DOHH2 (cell line): ENCODE data around the gene CES2.
"Not testable (repeated sequence)": the region's sequence is repeated elsewhere in the genome, so short reads cannot be mapped to it uniquely, and the experiment has no call there.

ENCODE experiments used
- H3F3A ChIP-seq: fragments of 200-600 bp; sonication (generic), shearing (Covaris generic); 2 replicates; pipeline ENCODE4 v1.6.0; 2016; ENCODE audit warnings: antibody characterized with exemption, mild to moderate bottlenecking; ENCODE audit not compliant: control insufficient read depth, insufficient read depth
- H3K27ac ChIP-seq: fragments of 200-600 bp; sonication (generic); 2 replicates; pipeline ENCODE4 v1.5.1; 2014; ENCODE audit warnings: low read depth, mild to moderate bottlenecking, low read length, moderate library complexity
- H3K27me3 ChIP-seq: fragments of 200-600 bp; sonication (generic); 2 replicates; pipeline ENCODE4 v1.6.1; 2014; ENCODE audit warnings: mild to moderate bottlenecking, low read length, mixed read lengths; ENCODE audit not compliant: control insufficient read depth
- H3K36me3 ChIP-seq: fragments of 200-600 bp; sonication (generic); 2 replicates; pipeline ENCODE4 v1.6.1; 2014; ENCODE audit warnings: mild to moderate bottlenecking, low read length, moderate library complexity, mixed read lengths; ENCODE audit not compliant: control insufficient read depth
- H3K4me1 ChIP-seq: fragments of 200-600 bp; sonication (generic); 2 replicates; pipeline ENCODE4 v1.6.1; 2014; ENCODE audit warnings: mild to moderate bottlenecking, low read length, mixed read lengths; ENCODE audit not compliant: control insufficient read depth
- H3K4me2 ChIP-seq: fragments of 200-600 bp; sonication (generic); 2 replicates; pipeline ENCODE4 v1.6.0; 2014; ENCODE audit warnings: mild to moderate bottlenecking, low read length, moderate library complexity
- H3K4me3 ChIP-seq: fragments of 200-600 bp; sonication (generic); 2 replicates; pipeline ENCODE4 v1.5.1; 2014; ENCODE audit warnings: mild to moderate bottlenecking, low read length, mixed read lengths
- H3K79me2 ChIP-seq: fragments of 200-600 bp; sonication (generic); 2 replicates; pipeline ENCODE4 v1.6.1; 2014; ENCODE audit warnings: mild to moderate bottlenecking, low read length, mixed read lengths; ENCODE audit not compliant: control insufficient read depth
- H3K9me2 ChIP-seq: fragments of 200-600 bp; sonication (generic); replicated peaks from 2 replicates; pipeline ENCODE4 v1.6.1; 2014; ENCODE audit warnings: mild to moderate bottlenecking, low read length, mixed read lengths; ENCODE audit not compliant: control insufficient read depth
- H3K9me3 ChIP-seq: fragments of 200-600 bp; sonication (generic); 2 replicates; pipeline ENCODE4 v1.6.1; 2014; ENCODE audit warnings: antibody characterized with exemption, low read length, mixed read lengths; ENCODE audit not compliant: control insufficient read depth, insufficient read depth
- H4K20me1 ChIP-seq: fragments of 200-600 bp; sonication (generic); 2 replicates; pipeline ENCODE4 v1.6.0; 2014; ENCODE audit warnings: low read depth, mild to moderate bottlenecking, antibody characterized with exemption, low read length, moderate library complexity; ENCODE audit not compliant: control insufficient read depth, insufficient read depth
- CTCF ChIP-seq: fragments of 200-600 bp; sonication (generic); IDR thresholded peaks from one replicate; pipeline ENCODE4 v1.5.1; 2014; ENCODE audit warnings: antibody characterized with exemption, mild to moderate bottlenecking, low read depth, low read length; ENCODE audit not compliant: poor library complexity, severe bottlenecking
- EZH2phosphoT487 ChIP-seq: fragments of 200-600 bp; sonication (generic); IDR thresholded peaks from 2 replicates; pipeline ENCODE4 v1.6.1; 2017; ENCODE audit warnings: borderline replicate concordance, mild to moderate bottlenecking, antibody characterized with exemption, low read length, moderate library complexity, mixed read lengths

The CES2 gene

GRCh38 chr16:66942981-66943380, 7.7 kb downstream of the CES2 start:
- no peaks in the 10 kb centered on the region for H3K9me2 ChIP-seq
- peaks cover 7% of the 10 kb centered on the region for H3K27me3 ChIP-seq
- H3K27ac ChIP-seq: no peak overlapping the region
- H3K9me3 ChIP-seq: no peaks in the 10 kb centered on the region
- no peaks in the 10 kb centered on the region for H3F3A ChIP-seq
- peaks cover 41% of the 10 kb centered on the region for H3K36me3 ChIP-seq
- no peaks in the 10 kb centered on the region for H4K20me1 ChIP-seq
- H3K4me2 ChIP-seq: no peak overlapping the region
- H3K4me3 ChIP-seq: no peak overlapping the region
- H3K79me2 ChIP-seq: no peaks in the 10 kb centered on the region
- TF ChIP-seq CTCF (no peak), EZH2phosphoT487 (no peak)
- H3K4me1 ChIP-seq: peaks cover 10% of the 10 kb centered on the region

- H3K27me3 ChIP-seq: peaks cover 13% of the 10 kb centered on the region
- H3K4me1 ChIP-seq: peaks cover 16% of the 10 kb centered on the region
- H3K4me2 ChIP-seq: no peak overlapping the region
- H3F3A ChIP-seq: no peaks in the 10 kb centered on the region
- no peaks in the 10 kb centered on the region for H3K9me3 ChIP-seq
- no peak overlapping the region for H3K4me3 ChIP-seq
- H3K9me2 ChIP-seq: no peaks in the 10 kb centered on the region
- H3K27ac ChIP-seq: no peak overlapping the region
- no peak for TF ChIP-seq CTCF
- no peak for TF ChIP-seq EZH2phosphoT487
- no peaks in the 10 kb centered on the region for H4K20me1 ChIP-seq
- no peaks in the 10 kb centered on the region for H3K79me2 ChIP-seq
- peaks cover 38% of the 10 kb centered on the region for H3K36me3 ChIP-seq
Observed at GRCh38 chr16:66943426-66944053, 8.2 kb downstream of the CES2 start.

- Histone ChIP-seq H4K20me1 (no peaks in the 10 kb centered on the region), H3K79me2 (no peaks in the 10 kb centered on the region), H3F3A (no peaks in the 10 kb centered on the region), H3K4me3 (no peak overlapping the region), H3K36me3 (peaks cover 37% of the 10 kb centered on the region), H3K27me3 (peaks cover 18% of the 10 kb centered on the region), H3K4me1 (peaks cover 18% of the 10 kb centered on the region), H3K4me2 (no peak overlapping the region), H3K9me3 (no peaks in the 10 kb centered on the region), H3K27ac (no peak overlapping the region), H3K9me2 (no peaks in the 10 kb centered on the region)
- TF ChIP-seq CTCF (no peak), EZH2phosphoT487 (no peak)
Observed at GRCh38 chr16:66944054-66944441, 8.7 kb downstream of the CES2 start.

DNA sequence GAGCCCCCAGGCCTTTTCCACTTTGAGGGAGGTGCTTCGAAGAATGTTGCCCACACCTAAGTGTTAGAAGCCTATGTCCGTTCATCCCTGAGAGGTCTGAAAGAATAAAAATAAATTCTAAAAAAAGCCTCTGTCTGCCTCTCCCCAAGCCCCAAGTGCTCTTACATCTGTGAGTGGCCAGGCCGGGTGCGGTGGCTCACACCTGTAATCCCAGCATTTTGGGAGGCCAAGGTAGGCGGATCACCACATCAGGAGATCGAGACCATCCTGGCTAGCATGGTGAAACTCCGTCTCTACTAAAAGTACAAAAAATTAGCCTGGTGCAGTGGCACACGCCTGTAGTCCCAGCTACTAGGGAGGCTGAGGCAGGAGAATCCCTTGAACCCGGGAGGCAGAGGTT, 9.7 kb downstream of the CES2 start:
- H3K4me2 ChIP-seq, H3K79me2 ChIP-seq, H3K9me2 ChIP-seq, H3K4me3 ChIP-seq, H3F3A ChIP-seq, H3K9me3 ChIP-seq, H4K20me1 ChIP-seq, H3K27ac ChIP-seq: not testable (repeated sequence)
- H3K27me3 ChIP-seq: peaks cover 27% of the 10 kb centered on the region
- H3K4me1 ChIP-seq: peaks cover 18% of the 10 kb centered on the region
- peaks cover 29% of the 10 kb centered on the region for H3K36me3 ChIP-seq
